ENCODE measurements around the gene SSH2.
A peak's percentile ranks its signal among the peaks of the same experiment; 100 is the strongest.

Gene SSH2

DNA sequence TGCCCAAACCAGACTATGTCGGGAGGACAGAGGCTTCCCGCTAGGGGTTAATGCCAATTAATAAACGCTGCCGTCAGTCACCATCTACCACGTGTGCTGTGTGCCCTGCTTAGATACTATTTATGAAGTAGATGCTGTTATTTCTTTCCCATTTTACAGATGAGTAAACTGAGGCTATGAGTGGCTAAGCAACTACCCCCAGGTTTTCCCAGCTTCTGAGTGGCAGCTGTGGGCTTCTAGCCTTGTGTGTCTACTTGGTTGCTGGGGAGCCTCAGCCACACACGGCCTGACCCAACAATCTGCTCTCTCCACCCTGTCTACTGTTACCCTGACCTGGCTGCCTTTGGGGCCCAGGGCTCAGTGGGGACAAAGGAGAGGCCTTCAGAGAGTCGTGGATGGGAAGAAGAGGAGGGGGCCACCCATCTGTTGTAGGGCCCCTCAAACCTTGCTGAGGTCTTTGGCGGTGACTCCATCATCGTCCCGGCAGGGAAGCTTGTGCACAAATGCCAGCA lies 347.7 kb downstream of the SSH2 start:
- TF ChIP-seq, protein P1, sequence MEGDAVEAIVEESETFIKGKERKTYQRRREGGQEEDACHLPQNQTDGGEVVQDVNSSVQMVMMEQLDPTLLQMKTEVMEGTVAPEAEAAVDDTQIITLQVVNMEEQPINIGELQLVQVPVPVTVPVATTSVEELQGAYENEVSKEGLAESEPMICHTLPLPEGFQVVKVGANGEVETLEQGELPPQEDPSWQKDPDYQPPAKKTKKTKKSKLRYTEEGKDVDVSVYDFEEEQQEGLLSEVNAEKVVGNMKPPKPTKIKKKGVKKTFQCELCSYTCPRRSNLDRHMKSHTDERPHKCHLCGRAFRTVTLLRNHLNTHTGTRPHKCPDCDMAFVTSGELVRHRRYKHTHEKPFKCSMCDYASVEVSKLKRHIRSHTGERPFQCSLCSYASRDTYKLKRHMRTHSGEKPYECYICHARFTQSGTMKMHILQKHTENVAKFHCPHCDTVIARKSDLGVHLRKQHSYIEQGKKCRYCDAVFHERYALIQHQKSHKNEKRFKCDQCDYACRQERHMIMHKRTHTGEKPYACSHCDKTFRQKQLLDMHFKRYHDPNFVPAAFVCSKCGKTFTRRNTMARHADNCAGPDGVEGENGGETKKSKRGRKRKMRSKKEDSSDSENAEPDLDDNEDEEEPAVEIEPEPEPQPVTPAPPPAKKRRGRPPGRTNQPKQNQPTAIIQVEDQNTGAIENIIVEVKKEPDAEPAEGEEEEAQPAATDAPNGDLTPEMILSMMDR (IDR thresholded peaks at IDR 0.05; ENCODE audit: extremely low read depth, missing control alignments) = no peak
- DNase-seq (ENCODE audit: low spot score) = no peak

DNA sequence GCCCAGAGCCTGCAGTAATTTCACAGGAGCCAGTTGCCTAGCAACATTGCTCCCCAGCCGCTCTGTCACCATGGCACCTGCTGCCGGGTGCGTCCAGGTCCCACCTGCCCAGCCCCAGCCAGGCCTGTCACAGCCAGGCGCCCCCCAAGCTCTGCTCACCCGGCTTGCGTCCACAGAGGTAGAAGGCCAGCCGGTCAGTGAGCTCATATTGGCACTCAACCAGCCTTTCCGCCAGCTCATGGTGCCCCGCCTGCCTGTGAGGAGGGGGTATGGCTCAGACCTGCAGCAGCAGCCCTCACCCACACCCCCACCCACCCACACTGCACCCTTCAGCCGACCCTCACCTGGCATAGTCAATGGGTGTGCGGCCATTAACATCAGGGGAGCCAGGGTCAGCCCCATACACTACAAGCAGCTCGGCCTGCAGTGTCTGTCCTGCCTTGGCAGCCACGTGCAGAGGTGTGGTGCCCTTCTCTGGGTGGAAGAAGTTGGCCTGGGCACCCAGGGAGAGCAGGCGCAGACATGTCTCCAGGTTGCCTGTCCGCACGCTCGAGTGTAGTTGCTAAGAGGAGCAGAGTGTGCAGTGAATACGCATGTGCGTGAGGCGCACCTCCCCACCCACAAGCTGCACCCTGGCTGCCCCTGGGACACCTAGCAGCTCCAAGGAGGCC lies 348.3 kb downstream of the SSH2 start:
- DNase-seq (ENCODE audit: low spot score) = no peak
- TF ChIP-seq, protein P1 (IDR thresholded peaks at IDR 0.05; ENCODE audit: extremely low read depth, missing control alignments) = no peak

DNA sequence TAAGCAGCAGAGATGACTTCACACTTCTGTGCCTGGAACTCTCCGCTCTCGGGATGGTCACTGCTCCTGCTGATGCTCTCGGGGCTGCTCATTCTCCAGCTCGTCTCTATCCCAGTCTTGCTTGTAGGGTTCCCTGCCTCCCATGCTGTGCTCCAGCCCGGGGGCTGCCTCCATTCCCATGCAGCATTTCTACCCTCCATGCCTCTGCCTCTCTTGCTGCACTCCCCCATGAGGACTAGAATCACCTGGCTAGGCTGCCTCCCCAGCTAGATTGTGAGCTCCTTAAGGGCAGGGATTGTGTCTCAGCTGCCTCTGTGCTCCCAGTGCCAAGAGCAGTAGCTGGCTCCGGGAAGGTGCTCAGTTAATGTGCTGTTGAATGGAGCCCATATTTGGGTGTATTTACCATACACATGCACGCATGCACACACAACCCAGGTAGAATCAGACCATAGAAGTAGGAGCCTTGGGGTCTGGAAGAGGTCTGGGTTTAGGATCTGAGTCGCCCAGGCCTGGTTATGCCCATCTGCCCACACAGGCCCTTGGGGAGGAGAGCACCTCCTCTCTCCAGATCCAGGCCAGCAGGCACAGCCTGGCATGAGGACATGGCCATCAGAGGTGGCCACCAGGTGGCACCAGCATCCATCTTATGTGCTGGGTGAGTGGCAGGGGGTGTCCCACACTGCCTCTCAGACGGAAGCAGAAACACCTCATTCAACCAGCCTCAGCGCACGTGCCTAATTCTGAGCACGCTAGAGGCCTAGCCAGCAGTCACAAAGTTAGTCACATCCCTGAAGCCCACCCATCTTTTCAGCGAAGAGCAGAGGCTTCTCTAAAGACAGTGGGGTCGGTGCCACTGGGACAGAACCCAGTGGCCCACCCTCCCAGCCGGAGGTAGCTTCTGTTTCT lies 349.9 kb downstream of the SSH2 start:
- TF ChIP-seq, protein P1 (IDR thresholded peaks at IDR 0.05; ENCODE audit: extremely low read depth, missing control alignments) = peak; percentile 86
- DNase-seq (ENCODE audit: low spot score) = peak; percentile 94

DNA sequence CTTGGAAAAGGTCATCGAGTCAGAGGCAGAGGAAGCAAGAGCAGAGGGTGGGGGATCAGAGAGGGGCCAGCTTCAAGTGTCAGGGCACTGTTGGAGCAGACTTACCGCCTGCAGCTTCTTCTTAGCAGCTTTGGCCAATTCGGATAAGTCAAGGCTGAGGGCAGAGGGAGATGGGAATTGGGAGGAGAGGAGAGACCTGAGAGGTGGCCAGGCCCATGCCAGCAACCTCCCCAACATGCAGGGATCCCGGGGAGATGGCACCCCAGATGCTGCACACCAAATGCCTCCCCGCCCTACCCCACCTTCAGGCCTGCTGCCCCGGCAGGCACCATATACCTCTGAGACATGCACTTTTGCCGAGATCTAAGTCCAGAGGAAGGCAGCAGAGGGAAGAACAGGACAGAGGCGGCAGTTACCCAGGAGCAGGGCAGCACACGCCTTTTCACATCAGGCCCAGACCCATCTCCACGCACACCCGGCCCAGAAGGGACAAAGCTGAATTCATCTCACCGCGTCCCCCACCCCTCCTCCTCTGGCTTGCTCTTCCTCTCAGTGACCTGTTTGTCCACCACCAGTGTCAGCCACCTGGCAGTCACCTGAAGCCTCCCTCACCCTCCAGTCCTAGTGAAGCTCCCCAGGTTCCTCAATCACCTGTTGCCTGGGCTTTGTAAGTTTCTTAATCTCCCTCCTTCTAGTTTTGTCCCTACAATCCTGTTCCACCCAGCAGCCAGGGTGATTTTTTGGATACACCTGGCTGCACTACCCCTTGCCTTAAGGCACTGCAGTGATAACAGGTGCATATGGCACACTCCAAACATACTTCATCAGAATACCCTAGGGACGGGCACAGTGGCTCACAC lies 351.2 kb downstream of the SSH2 start:
- TF ChIP-seq, protein P1 (IDR thresholded peaks at IDR 0.05; ENCODE audit: extremely low read depth, missing control alignments) = no peak
- no peak for DNase-seq (ENCODE audit: low spot score)

DNA sequence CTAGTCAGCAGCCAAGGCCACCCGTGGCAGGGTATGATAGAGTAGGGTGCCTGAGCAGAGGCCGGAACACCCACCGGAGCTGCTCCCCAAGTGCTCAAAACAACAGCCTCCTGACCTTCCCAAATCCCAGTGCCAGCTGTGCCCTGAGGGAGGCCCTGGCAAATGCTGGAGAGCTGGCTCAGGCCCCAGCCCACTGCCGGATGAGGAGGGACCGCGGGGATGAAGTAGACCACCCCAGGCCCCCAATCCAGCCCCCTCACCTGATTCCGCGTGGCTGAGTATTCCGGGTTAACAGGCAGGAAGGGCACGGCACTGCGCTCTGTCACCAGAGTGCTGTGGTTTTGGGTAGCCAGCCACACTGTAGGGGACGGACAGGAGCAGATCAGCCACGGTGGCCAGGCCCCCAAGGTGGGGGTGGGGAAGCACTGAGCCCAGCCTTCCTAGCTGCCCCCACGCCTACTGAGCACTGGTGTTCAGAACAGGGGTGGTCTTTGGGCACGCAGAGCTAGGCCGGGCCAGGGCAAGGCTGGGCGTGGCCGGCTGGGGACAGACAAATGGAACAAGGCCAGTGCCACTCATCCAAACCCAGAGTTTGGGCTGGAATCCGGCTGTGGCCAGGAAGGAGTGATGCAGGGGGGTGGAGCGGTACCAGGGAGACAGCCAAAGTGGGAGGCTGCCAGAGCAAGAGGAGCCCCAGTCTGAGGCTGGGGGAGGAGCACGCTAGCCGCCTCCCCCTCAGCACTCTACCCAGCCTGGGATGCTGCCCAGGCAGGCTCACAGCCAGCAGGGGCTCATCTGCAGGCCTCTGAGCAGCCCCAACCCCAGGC lies 352.4 kb downstream of the SSH2 start:
- no peak for DNase-seq (ENCODE audit: low spot score)
- TF ChIP-seq, protein P1 (IDR thresholded peaks at IDR 0.05; ENCODE audit: extremely low read depth, missing control alignments) = no peak

DNA sequence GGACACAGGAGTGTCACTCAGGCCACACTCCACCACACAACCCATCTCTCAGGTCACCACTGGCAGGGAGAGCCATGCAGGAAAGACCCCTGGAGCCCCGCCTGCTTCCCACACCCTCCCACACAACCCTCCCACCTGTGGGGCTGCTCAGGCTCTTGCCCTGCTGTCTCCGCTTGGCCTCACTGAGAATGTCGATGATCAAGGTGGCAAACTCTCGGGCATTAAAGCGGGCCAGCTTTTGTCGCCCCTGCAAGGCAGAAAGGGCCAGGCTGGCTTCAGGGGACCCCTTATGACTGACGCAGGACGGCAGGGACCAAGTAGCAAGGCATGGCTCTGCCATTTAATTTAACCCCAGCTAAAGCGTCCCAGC lies 353.0 kb downstream of the SSH2 start:
- TF ChIP-seq, protein P1 (IDR thresholded peaks at IDR 0.05; ENCODE audit: extremely low read depth, missing control alignments) = no peak
- DNase-seq (ENCODE audit: low spot score) = no peak

All from GM20000 (cell line).